NCI-H446 (cell line): ENCODE measurements around the gene CHID1.

Experiments
- DNase-seq, 2 experiments: peaks; one replicate each; lab custom pipeline; 2025; lab: John Stamatoyannopoulos, UW

Gene CHID1

GRCh38 chr11:836274-836673 is 74.3 kb downstream of the CHID1 start:
- no peak for DNase-seq

- DNase-seq: no peak
Observed at GRCh38 chr11:834371-835316, 76.0 kb downstream of the CHID1 start.

- no peak for DNase-seq
Observed at GRCh38 chr11:833849-834311, 76.7 kb downstream of the CHID1 start.

GRCh38 chr11:833114-833791 is 77.4 kb downstream of the CHID1 start:
- DNase-seq: no peak

- peak in 1 of 2 experiments; percentile 77 for DNase-seq
Observed at GRCh38 chr11:832529-833113, 78.0 kb downstream of the CHID1 start, which contains the start of gene CD151. Gene CD151 (plus strand): TSS chr11:832952. CDS start chr11:836070, 3,118 bp downstream.

- no peak for DNase-seq
Observed at GRCh38 chr11:831961-832528, 78.6 kb downstream of the CHID1 start.

- DNase-seq: no peak
Observed at GRCh38 chr11:831118-831864, 79.3 kb downstream of the CHID1 start.

- no peak for DNase-seq
Observed at GRCh38 chr11:830295-831117, 80.1 kb downstream of the CHID1 start.

GRCh38 chr11:829847-830294 is 80.7 kb downstream of the CHID1 start:
- no peak for DNase-seq

GRCh38 chr11:829176-829846 is 81.3 kb downstream of the CHID1 start:
- no peak for DNase-seq

- DNase-seq: no peak
Observed at GRCh38 chr11:828506-829175, 82.0 kb downstream of the CHID1 start.

GRCh38 chr11:827897-828192 is 82.8 kb downstream of the CHID1 start, which contains the start of gene CRACR2B:
Gene CRACR2B (plus strand): TSS chr11:827919. CDS start chr11:828608, 689 bp downstream.
- DNase-seq: no peak

GRCh38 chr11:827146-827896 is 83.3 kb downstream of the CHID1 start:
- no peak for DNase-seq

GRCh38 chr11:826836-827145 is 83.8 kb downstream of the CHID1 start:
- DNase-seq: no peak

- DNase-seq: no peak
Observed at GRCh38 chr11:826227-826621, 84.4 kb downstream of the CHID1 start.

GRCh38 chr11:825366-826226 is 85.0 kb downstream of the CHID1 start:
- DNase-seq: no peak

GRCh38 chr11:824942-825341 is 85.7 kb downstream of the CHID1 start:
- DNase-seq: no peak

- no peak for DNase-seq
Observed at GRCh38 chr11:824292-824880, 86.2 kb downstream of the CHID1 start.
